ENCODE results near the gene CELA2B. TPM values are rescaled to one million over a fixed set of nuclear protein-coding genes. Genes with fewer than 3 reads are reported as not detected.

Gene CELA2B
- total and polyA plus RNA-seq, 2 donors (not counting 1 experiment from before 2014, with no cell fraction given) = not detected

GRCh38 chr1:15442759-15443158, 33.1 kb upstream of the CELA2B start:
- Histone ChIP-seq H3K9me3 (ENCODE audit: control insufficient read depth, insufficient read depth, low read depth, low read length) (no peaks in the 10 kb centered on the region), H3K4me3 (replicated peaks in 1 of 4; ENCODE audit: control extremely low read depth in 1 of 4, insufficient read depth in 1 of 4, low read depth in 3 of 4, low read length in 4 of 4) (no peak overlapping the region), H3K36me3 (ENCODE audit: control insufficient read depth, insufficient read depth, low read length) (no peaks in the 10 kb centered on the region), H3K9ac (ENCODE audit: insufficient read depth, low read length) (no peak overlapping the region), H4K20me1 (ENCODE audit: control insufficient read depth, extremely low read depth, insufficient read depth, low read length) (peaks cover 1% of the 10 kb centered on the region), H3K4me2 (ENCODE audit: extremely low read depth, insufficient read depth, low read length) (no peak overlapping the region), H3K79me2 (ENCODE audit: control insufficient read depth, insufficient read depth, low read length) (no peaks in the 10 kb centered on the region), H3K4me1 (ENCODE audit: control insufficient read depth, extremely low read depth, insufficient read depth, low read length) (no peaks in the 10 kb centered on the region), H3K27me3 (ENCODE audit: control insufficient read depth, insufficient read depth, low read length) (peaks cover 7% of the 10 kb centered on the region), H3K27ac (ENCODE audit: insufficient read depth, low read length) (no peak overlapping the region), H2AFZ (ENCODE audit: low read length) (no peak overlapping the region)
- no peak for DNase-seq (ENCODE audit: low read depth in 2 of 2)
- TF ChIP-seq, protein P1, sequence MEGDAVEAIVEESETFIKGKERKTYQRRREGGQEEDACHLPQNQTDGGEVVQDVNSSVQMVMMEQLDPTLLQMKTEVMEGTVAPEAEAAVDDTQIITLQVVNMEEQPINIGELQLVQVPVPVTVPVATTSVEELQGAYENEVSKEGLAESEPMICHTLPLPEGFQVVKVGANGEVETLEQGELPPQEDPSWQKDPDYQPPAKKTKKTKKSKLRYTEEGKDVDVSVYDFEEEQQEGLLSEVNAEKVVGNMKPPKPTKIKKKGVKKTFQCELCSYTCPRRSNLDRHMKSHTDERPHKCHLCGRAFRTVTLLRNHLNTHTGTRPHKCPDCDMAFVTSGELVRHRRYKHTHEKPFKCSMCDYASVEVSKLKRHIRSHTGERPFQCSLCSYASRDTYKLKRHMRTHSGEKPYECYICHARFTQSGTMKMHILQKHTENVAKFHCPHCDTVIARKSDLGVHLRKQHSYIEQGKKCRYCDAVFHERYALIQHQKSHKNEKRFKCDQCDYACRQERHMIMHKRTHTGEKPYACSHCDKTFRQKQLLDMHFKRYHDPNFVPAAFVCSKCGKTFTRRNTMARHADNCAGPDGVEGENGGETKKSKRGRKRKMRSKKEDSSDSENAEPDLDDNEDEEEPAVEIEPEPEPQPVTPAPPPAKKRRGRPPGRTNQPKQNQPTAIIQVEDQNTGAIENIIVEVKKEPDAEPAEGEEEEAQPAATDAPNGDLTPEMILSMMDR (conservative IDR thresholded peaks at IDR 0.05 in 1 of 2, IDR thresholded peaks at IDR 0.05 in 1 of 2; ENCODE audit: low read depth in 1 of 2, low read length in 2 of 2) = no peak
- TF ChIP-seq EZH2 (IDR thresholded peaks at IDR 0.05; ENCODE audit: low read length, missing control alignments) = no peak

GRCh38 chr1:15443281-15443680, 32.6 kb upstream of the CELA2B start:
- H4K20me1 ChIP-seq (ENCODE audit: control insufficient read depth, extremely low read depth, insufficient read depth, low read length) = peaks cover 1% of the 10 kb centered on the region
- H3K27ac ChIP-seq (ENCODE audit: insufficient read depth, low read length) = no peak overlapping the region
- DNase-seq (ENCODE audit: low read depth in 2 of 2) = no peak
- H3K79me2 ChIP-seq (ENCODE audit: control insufficient read depth, insufficient read depth, low read length) = no peaks in the 10 kb centered on the region
- H3K4me2 ChIP-seq (ENCODE audit: extremely low read depth, insufficient read depth, low read length) = no peak overlapping the region
- no peak overlapping the region for H2AFZ ChIP-seq (ENCODE audit: low read length)
- H3K9ac ChIP-seq (ENCODE audit: insufficient read depth, low read length) = no peak overlapping the region
- no peaks in the 10 kb centered on the region for H3K9me3 ChIP-seq (ENCODE audit: control insufficient read depth, insufficient read depth, low read depth, low read length)
- no peak overlapping the region for H3K4me3 ChIP-seq (replicated peaks in 1 of 4; ENCODE audit: control extremely low read depth in 1 of 4, insufficient read depth in 1 of 4, low read depth in 3 of 4, low read length in 4 of 4)
- no peaks in the 10 kb centered on the region for H3K4me1 ChIP-seq (ENCODE audit: control insufficient read depth, extremely low read depth, insufficient read depth, low read length)
- peaks cover 7% of the 10 kb centered on the region for H3K27me3 ChIP-seq (ENCODE audit: control insufficient read depth, insufficient read depth, low read length)
- no peaks in the 10 kb centered on the region for H3K36me3 ChIP-seq (ENCODE audit: control insufficient read depth, insufficient read depth, low read length)
- TF ChIP-seq EZH2 (IDR thresholded peaks at IDR 0.05; ENCODE audit: low read length, missing control alignments) = no peak
- TF ChIP-seq, protein P1 (conservative IDR thresholded peaks at IDR 0.05 in 1 of 2, IDR thresholded peaks at IDR 0.05 in 1 of 2; ENCODE audit: low read depth in 1 of 2, low read length in 2 of 2) = no peak

- H3K4me3 ChIP-seq (replicated peaks in 1 of 4; ENCODE audit: control extremely low read depth in 1 of 4, insufficient read depth in 1 of 4, low read depth in 3 of 4, low read length in 4 of 4) = no peak overlapping the region
- peaks cover 7% of the 10 kb centered on the region for H3K27me3 ChIP-seq (ENCODE audit: control insufficient read depth, insufficient read depth, low read length)
- H3K9me3 ChIP-seq (ENCODE audit: control insufficient read depth, insufficient read depth, low read depth, low read length) = no peaks in the 10 kb centered on the region
- no peaks in the 10 kb centered on the region for H3K4me1 ChIP-seq (ENCODE audit: control insufficient read depth, extremely low read depth, insufficient read depth, low read length)
- no peak overlapping the region for H3K27ac ChIP-seq (ENCODE audit: insufficient read depth, low read length)
- no peak for DNase-seq (ENCODE audit: low read depth in 2 of 2)
- no peaks in the 10 kb centered on the region for H3K79me2 ChIP-seq (ENCODE audit: control insufficient read depth, insufficient read depth, low read length)
- H2AFZ ChIP-seq (ENCODE audit: low read length) = no peak overlapping the region
- no peak for TF ChIP-seq EZH2 (IDR thresholded peaks at IDR 0.05; ENCODE audit: low read length, missing control alignments)
- TF ChIP-seq, protein P1 (conservative IDR thresholded peaks at IDR 0.05 in 1 of 2, IDR thresholded peaks at IDR 0.05 in 1 of 2; ENCODE audit: low read depth in 1 of 2, low read length in 2 of 2) = no peak
- no peak overlapping the region for H3K4me2 ChIP-seq (ENCODE audit: extremely low read depth, insufficient read depth, low read length)
- H3K9ac ChIP-seq (ENCODE audit: insufficient read depth, low read length) = no peak overlapping the region
- no peaks in the 10 kb centered on the region for H3K36me3 ChIP-seq (ENCODE audit: control insufficient read depth, insufficient read depth, low read length)
- H4K20me1 ChIP-seq (ENCODE audit: control insufficient read depth, extremely low read depth, insufficient read depth, low read length) = peaks cover 1% of the 10 kb centered on the region
Measured at GRCh38 chr1:15444468-15445389, 31.2 kb upstream of the CELA2B start.

Data from fibroblast of lung (primary cell).